HepG2 (cell line): ENCODE results near the gene RNU7-1. TPM values are rescaled to one million over a fixed set of nuclear protein-coding genes. Genes with fewer than 3 reads are reported as not detected.

Source experiments
- DMAP1 ChIP-seq: IDR thresholded peaks from 2 replicates; pipeline ENCODE4 v1.6.1; 2016
- HES4 ChIP-seq: sonication (generic); formaldehyde crosslinking; IDR thresholded peaks from 2 replicates; pipeline ENCODE4 v1.9.0; 2021; ENCODE audit warnings: mild to moderate bottlenecking, missing genetic modification reagents, borderline replicate concordance
- HMG20A ChIP-seq: IDR thresholded peaks from 2 replicates; pipeline ENCODE4 v1.6.1; 2016; ENCODE audit warnings: borderline replicate concordance
- HOXA3 ChIP-seq: sonication (generic); formaldehyde crosslinking; IDR thresholded peaks from 2 replicates; pipeline ENCODE4 v1.5.0; 2020; ENCODE audit warnings: missing genetic modification reagents
- KMT2A ChIP-seq: sonication (generic); formaldehyde crosslinking; IDR thresholded peaks from 2 replicates; pipeline ENCODE4 v1.4.0; 2020; ENCODE audit warnings: missing genetic modification reagents
- LCORL ChIP-seq, 2 experiments: fragments of 450-650 bp in 1 of 2; sonication (generic) in 1 of 2; formaldehyde crosslinking in 1 of 2; IDR thresholded peaks; 2 replicates each; pipeline versions ENCODE4 v1.5.0 to v1.6.1; 2017 to 2020; ENCODE audit warnings: antibody characterized with exemption in 1 of 2, missing genetic modification reagents in 1 of 2
- MIXL1 ChIP-seq: IDR thresholded peaks from 2 replicates; pipeline ENCODE4 v1.6.1; 2016
- MYC ChIP-seq: sonication (generic); formaldehyde crosslinking; IDR thresholded peaks from 2 replicates; pipeline ENCODE4 v1.9.0; 2021; ENCODE audit warnings: missing genetic modification reagents, borderline replicate concordance
- NFE2 ChIP-seq: sonication (generic); formaldehyde crosslinking; IDR thresholded peaks from 2 replicates; pipeline ENCODE4 v1.4.0; 2020; ENCODE audit warnings: missing genetic modification reagents
- NFKB2 ChIP-seq: sonication (generic); formaldehyde crosslinking; IDR thresholded peaks from 2 replicates; pipeline ENCODE4 v1.4.0; 2020; ENCODE audit warnings: missing genetic modification reagents, borderline replicate concordance
- PHF21A ChIP-seq: sonication (generic); formaldehyde crosslinking; IDR thresholded peaks from 2 replicates; pipeline ENCODE4 v1.5.0; 2020; ENCODE audit warnings: mild to moderate bottlenecking, missing genetic modification reagents
- POLR2AphosphoS5 ChIP-seq: IDR thresholded peaks from 2 replicates; pipeline ENCODE4 v1.6.1; 2012; ENCODE audit warnings: low read depth, low read length
- SAP130 ChIP-seq: IDR thresholded peaks from 2 replicates; pipeline ENCODE4 v1.6.1; 2016; ENCODE audit warnings: low read depth
- SIN3B ChIP-seq: fragments of 150-350 bp; IDR thresholded peaks from 2 replicates; pipeline ENCODE4 v1.6.1; 2014; ENCODE audit warnings: low read length
- SP2 ChIP-seq: sonication (generic); formaldehyde crosslinking; IDR thresholded peaks from 2 replicates; pipeline ENCODE4 v1.5.1; 2020; ENCODE audit warnings: mild to moderate bottlenecking, missing genetic modification reagents
- SRSF9 ChIP-seq: fragments of 200-400 bp; formaldehyde crosslinking; IDR thresholded peaks from 2 replicates; pipeline ENCODE4 v1.6.1; 2018; ENCODE audit warnings: borderline replicate concordance, mild to moderate bottlenecking, low read depth, low read length; ENCODE audit not compliant: insufficient read depth, poor library complexity, severe bottlenecking
- ZBTB7A ChIP-seq: sonication (generic); formaldehyde crosslinking; IDR thresholded peaks from 2 replicates; pipeline ENCODE4 v1.8.0; 2022; ENCODE audit warnings: mild to moderate bottlenecking, missing genetic modification reagents
- ZNF101 ChIP-seq: sonication (generic); formaldehyde crosslinking; IDR thresholded peaks from 2 replicates; pipeline ENCODE4 v1.4.0; 2020; ENCODE audit warnings: mild to moderate bottlenecking, low read depth, missing genetic modification reagents, borderline replicate concordance
- ZNF251 ChIP-seq: sonication (generic); formaldehyde crosslinking; IDR thresholded peaks from 2 replicates; pipeline ENCODE4 v1.9.0; 2021; ENCODE audit warnings: mild to moderate bottlenecking, missing genetic modification reagents
- ZNF260 ChIP-seq: sonication (generic); formaldehyde crosslinking; IDR thresholded peaks from 2 replicates; pipeline ENCODE4 v1.4.0; 2020; ENCODE audit warnings: missing genetic modification reagents, low read depth, mild to moderate bottlenecking, borderline replicate concordance
- ZNF574 ChIP-seq: sonication (generic); formaldehyde crosslinking; IDR thresholded peaks from 2 replicates; pipeline ENCODE4 v1.4.0; 2020; ENCODE audit warnings: missing genetic modification reagents
- ZNF607 ChIP-seq: sonication (generic); formaldehyde crosslinking; IDR thresholded peaks from 2 replicates; pipeline ENCODE4 v1.5.1; 2020; ENCODE audit warnings: missing genetic modification reagents, mild to moderate bottlenecking, borderline replicate concordance
- polyA plus RNA-seq, 8 experiments: library from polyadenylated mRNA; depleted of rRNA in 3 of 8; stranded (reverse) in 7 of 8; unstranded in 1 of 8; fragments of >200 nt; fragmentation: Illumina TruSeq in 4 of 8; extraction: Trizol in 4 of 8; gene quantifications; 2 replicates each; pipeline versions ENCODE4 v1.2.1 to v1.2.3, GENCODE V29; 2011 to 2016; ENCODE audit warnings: low read depth in 4 of 8, missing spikeins in 1 of 8, mixed read lengths in 1 of 8; ENCODE audit not compliant: insufficient read depth in 1 of 8
- total RNA-seq, 5 experiments: library from RNA; depleted of rRNA; stranded (reverse); fragments of >200 nt; fragmentation: Illumina TruSeq; extraction: Trizol; gene quantifications; 2 replicates each; pipeline ENCODE4 v1.2.3, GENCODE V29; 2016; ENCODE audit warnings: low read depth in 1 of 5
- TF ChIP-seq, protein P1 (sequence below): sonication (generic); formaldehyde crosslinking; IDR thresholded peaks from 2 replicates; pipeline ENCODE4 v1.9.0; 2021; ENCODE audit warnings: mild to moderate bottlenecking, missing genetic modification reagents

The RNU7-1 gene
- total and polyA plus RNA-seq, 2 of the 13 experiments (the other 11 are each of a cell fraction or from before 2014, with no cell fraction given) = not detected

GRCh38 chr12:6961695-6962284, 18.2 kb downstream of the RNU7-1 start (continued):
- peak; percentile 16; the same call in 1 of the 2 replicates for TF ChIP-seq MYC (CRISPR knock-in tag)
- TF ChIP-seq SIN3B = no peak
- TF ChIP-seq PHF21A (CRISPR knock-in tag) = peak; percentile 21; the same call in 1 of the 2 replicates
- peak; percentile 75 for TF ChIP-seq SAP130
- no peak for TF ChIP-seq SRSF9
- TF ChIP-seq HES4 (CRISPR knock-in tag) = no peak
- peak; percentile 48; the same call in 1 of the 2 replicates for TF ChIP-seq ZNF607 (CRISPR knock-in tag)
- no peak for TF ChIP-seq HMG20A
- peak; percentile 87; the same call in 1 of the 2 replicates for TF ChIP-seq NFE2 (CRISPR knock-in tag)
- no peak for TF ChIP-seq ZBTB7A (CRISPR knock-in tag)
- no peak for TF ChIP-seq NFKB2 (CRISPR knock-in tag)
- no peak for TF ChIP-seq MIXL1 (CRISPR knock-in tag)
- no peak for TF ChIP-seq KMT2A (CRISPR knock-in tag)
- no peak for TF ChIP-seq LCORL (IDR thresholded peaks at IDR 0.05)
- TF ChIP-seq LCORL (CRISPR knock-in tag; IDR thresholded peaks at IDR 0.05) = 0 out of 2 replicates have a peak, but pooled peaks have one; percentile 21
- peak; percentile 5; the same call in 1 of the 2 replicates for TF ChIP-seq HOXA3
- TF ChIP-seq POLR2AphosphoS5 = 0 out of 2 replicates have a peak, but pooled peaks have one; percentile 34
- TF ChIP-seq, protein P1, sequence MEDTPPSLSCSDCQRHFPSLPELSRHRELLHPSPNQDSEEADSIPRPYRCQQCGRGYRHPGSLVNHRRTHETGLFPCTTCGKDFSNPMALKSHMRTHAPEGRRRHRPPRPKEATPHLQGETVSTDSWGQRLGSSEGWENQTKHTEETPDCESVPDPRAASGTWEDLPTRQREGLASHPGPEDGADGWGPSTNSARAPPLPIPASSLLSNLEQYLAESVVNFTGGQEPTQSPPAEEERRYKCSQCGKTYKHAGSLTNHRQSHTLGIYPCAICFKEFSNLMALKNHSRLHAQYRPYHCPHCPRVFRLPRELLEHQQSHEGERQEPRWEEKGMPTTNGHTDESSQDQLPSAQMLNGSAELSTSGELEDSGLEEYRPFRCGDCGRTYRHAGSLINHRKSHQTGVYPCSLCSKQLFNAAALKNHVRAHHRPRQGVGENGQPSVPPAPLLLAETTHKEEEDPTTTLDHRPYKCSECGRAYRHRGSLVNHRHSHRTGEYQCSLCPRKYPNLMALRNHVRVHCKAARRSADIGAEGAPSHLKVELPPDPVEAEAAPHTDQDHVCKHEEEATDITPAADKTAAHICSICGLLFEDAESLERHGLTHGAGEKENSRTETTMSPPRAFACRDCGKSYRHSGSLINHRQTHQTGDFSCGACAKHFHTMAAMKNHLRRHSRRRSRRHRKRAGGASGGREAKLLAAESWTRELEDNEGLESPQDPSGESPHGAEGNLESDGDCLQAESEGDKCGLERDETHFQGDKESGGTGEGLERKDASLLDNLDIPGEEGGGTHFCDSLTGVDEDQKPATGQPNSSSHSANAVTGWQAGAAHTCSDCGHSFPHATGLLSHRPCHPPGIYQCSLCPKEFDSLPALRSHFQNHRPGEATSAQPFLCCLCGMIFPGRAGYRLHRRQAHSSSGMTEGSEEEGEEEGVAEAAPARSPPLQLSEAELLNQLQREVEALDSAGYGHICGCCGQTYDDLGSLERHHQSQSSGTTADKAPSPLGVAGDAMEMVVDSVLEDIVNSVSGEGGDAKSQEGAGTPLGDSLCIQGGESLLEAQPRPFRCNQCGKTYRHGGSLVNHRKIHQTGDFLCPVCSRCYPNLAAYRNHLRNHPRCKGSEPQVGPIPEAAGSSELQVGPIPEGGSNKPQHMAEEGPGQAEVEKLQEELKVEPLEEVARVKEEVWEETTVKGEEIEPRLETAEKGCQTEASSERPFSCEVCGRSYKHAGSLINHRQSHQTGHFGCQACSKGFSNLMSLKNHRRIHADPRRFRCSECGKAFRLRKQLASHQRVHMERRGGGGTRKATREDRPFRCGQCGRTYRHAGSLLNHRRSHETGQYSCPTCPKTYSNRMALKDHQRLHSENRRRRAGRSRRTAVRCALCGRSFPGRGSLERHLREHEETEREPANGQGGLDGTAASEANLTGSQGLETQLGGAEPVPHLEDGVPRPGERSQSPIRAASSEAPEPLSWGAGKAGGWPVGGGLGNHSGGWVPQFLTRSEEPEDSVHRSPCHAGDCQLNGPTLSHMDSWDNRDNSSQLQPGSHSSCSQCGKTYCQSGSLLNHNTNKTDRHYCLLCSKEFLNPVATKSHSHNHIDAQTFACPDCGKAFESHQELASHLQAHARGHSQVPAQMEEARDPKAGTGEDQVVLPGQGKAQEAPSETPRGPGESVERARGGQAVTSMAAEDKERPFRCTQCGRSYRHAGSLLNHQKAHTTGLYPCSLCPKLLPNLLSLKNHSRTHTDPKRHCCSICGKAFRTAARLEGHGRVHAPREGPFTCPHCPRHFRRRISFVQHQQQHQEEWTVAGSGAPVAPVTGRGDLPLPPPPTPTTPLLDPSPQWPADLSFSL (CRISPR knock-in tag) = no peak
- no peak for TF ChIP-seq ZNF101 (CRISPR knock-in tag)
- TF ChIP-seq SP2 (CRISPR knock-in tag) = no peak
- no peak for TF ChIP-seq ZNF251 (CRISPR knock-in tag)
- peak; percentile 63 for TF ChIP-seq ZNF574
- TF ChIP-seq DMAP1 (CRISPR knock-in tag) = peak; percentile 59; the same call in 1 of the 2 replicates
- TF ChIP-seq ZNF260 = no peak
